ENCODE measurements around the gene ADGRV1.

Gene ADGRV1

GRCh38 chr5:90548069-90548593 is 10.5 kb upstream of the ADGRV1 start:
- DNase-seq (no peak), ATAC-seq (ENCODE audit: insufficient read depth, low read depth) (no peak)
- Histone ChIP-seq H2AFZ (ENCODE audit: low read depth, low read length) (no peak overlapping the region), H3K9ac (ENCODE audit: low read depth, low read length) (no peak overlapping the region), H3K9me3 (ENCODE audit: insufficient read depth, low read length, severe bottlenecking) (no peaks in the 10 kb centered on the region), H3K27me3 (ENCODE audit: insufficient read depth, low read length, poor library complexity) (peaks cover 12% of the 10 kb centered on the region), H3K36me3 (ENCODE audit: insufficient read depth, low read length) (no peaks in the 10 kb centered on the region), H3K4me2 (ENCODE audit: insufficient read depth, low read length) (no peak overlapping the region), H3K4me1 (ENCODE audit: insufficient read depth, low read length) (no peaks in the 10 kb centered on the region), H4K20me1 (ENCODE audit: insufficient read depth, low read length) (no peaks in the 10 kb centered on the region), H3K4me3 (ENCODE audit: low read depth in 1 of 2, low read length in 2 of 2) (no peak overlapping the region), H3K27ac (ENCODE audit: low read length) (no peak overlapping the region), H3K79me2 (ENCODE audit: insufficient read depth, low read length) (no peaks in the 10 kb centered on the region)
- no peak for TF ChIP-seq EZH2 (IDR thresholded peaks at IDR 0.05; ENCODE audit: borderline replicate concordance, low read depth, low read length, severe bottlenecking)
- no peak for TF ChIP-seq CTCF (IDR thresholded peaks at IDR 0.05; ENCODE audit: borderline replicate concordance, extremely low read depth, low read length, poor library complexity, severe bottlenecking)

- no peak overlapping the region for H3K27ac ChIP-seq (ENCODE audit: low read length)
- H3K4me2 ChIP-seq (ENCODE audit: insufficient read depth, low read length), result no peak overlapping the region
- H2AFZ ChIP-seq (ENCODE audit: low read depth, low read length), result no peak overlapping the region
- no peaks in the 10 kb centered on the region for H3K79me2 ChIP-seq (ENCODE audit: insufficient read depth, low read length)
- H3K4me1 ChIP-seq (ENCODE audit: insufficient read depth, low read length), result no peaks in the 10 kb centered on the region
- no peaks in the 10 kb centered on the region for H3K36me3 ChIP-seq (ENCODE audit: insufficient read depth, low read length)
- TF ChIP-seq CTCF (IDR thresholded peaks at IDR 0.05; ENCODE audit: borderline replicate concordance, extremely low read depth, low read length, poor library complexity, severe bottlenecking), result no peak
- no peak overlapping the region for H3K9ac ChIP-seq (ENCODE audit: low read depth, low read length)
- H4K20me1 ChIP-seq (ENCODE audit: insufficient read depth, low read length), result no peaks in the 10 kb centered on the region
- no peak for ATAC-seq (ENCODE audit: insufficient read depth, low read depth)
- no peak for DNase-seq
- H3K27me3 ChIP-seq (ENCODE audit: insufficient read depth, low read length, poor library complexity), result peaks cover 12% of the 10 kb centered on the region
- H3K4me3 ChIP-seq (ENCODE audit: low read depth in 1 of 2, low read length in 2 of 2), result no peak overlapping the region
- H3K9me3 ChIP-seq (ENCODE audit: insufficient read depth, low read length, severe bottlenecking), result no peaks in the 10 kb centered on the region
These were observed 9.4 kb upstream of the ADGRV1 start for GRCh38 chr5:90549223-90549622.

- Histone ChIP-seq H3K9me3 (ENCODE audit: insufficient read depth, low read length, severe bottlenecking) (no peaks in the 10 kb centered on the region), H3K4me1 (ENCODE audit: insufficient read depth, low read length) (no peaks in the 10 kb centered on the region), H3K27ac (ENCODE audit: low read length) (no peak overlapping the region), H2AFZ (ENCODE audit: low read depth, low read length) (no peak overlapping the region), H3K36me3 (ENCODE audit: insufficient read depth, low read length) (no peaks in the 10 kb centered on the region), H4K20me1 (ENCODE audit: insufficient read depth, low read length) (no peaks in the 10 kb centered on the region), H3K4me2 (ENCODE audit: insufficient read depth, low read length) (no peak overlapping the region), H3K4me3 (ENCODE audit: low read depth in 1 of 2, low read length in 2 of 2) (no peak overlapping the region), H3K27me3 (ENCODE audit: insufficient read depth, low read length, poor library complexity) (peaks cover 12% of the 10 kb centered on the region), H3K79me2 (ENCODE audit: insufficient read depth, low read length) (no peaks in the 10 kb centered on the region), H3K9ac (ENCODE audit: low read depth, low read length) (no peak overlapping the region)
- no peak for TF ChIP-seq EZH2 (IDR thresholded peaks at IDR 0.05; ENCODE audit: borderline replicate concordance, low read depth, low read length, severe bottlenecking)
- no peak for TF ChIP-seq CTCF (IDR thresholded peaks at IDR 0.05; ENCODE audit: borderline replicate concordance, extremely low read depth, low read length, poor library complexity, severe bottlenecking)
- DNase-seq, result no peak
- ATAC-seq (ENCODE audit: insufficient read depth, low read depth), result no peak
These were observed 8.8 kb upstream of the ADGRV1 start for GRCh38 chr5:90549729-90550275.

- no peaks in the 10 kb centered on the region for H3K4me1 ChIP-seq (ENCODE audit: insufficient read depth, low read length)
- no peak overlapping the region for H3K9ac ChIP-seq (ENCODE audit: low read depth, low read length)
- ATAC-seq (ENCODE audit: insufficient read depth, low read depth) (no peak), DNase-seq (no peak)
- no peaks in the 10 kb centered on the region for H3K9me3 ChIP-seq (ENCODE audit: insufficient read depth, low read length, severe bottlenecking)
- TF ChIP-seq CTCF (IDR thresholded peaks at IDR 0.05; ENCODE audit: borderline replicate concordance, extremely low read depth, low read length, poor library complexity, severe bottlenecking), result no peak
- TF ChIP-seq EZH2 (IDR thresholded peaks at IDR 0.05; ENCODE audit: borderline replicate concordance, low read depth, low read length, severe bottlenecking), result no peak
- H3K79me2 ChIP-seq (ENCODE audit: insufficient read depth, low read length), result no peaks in the 10 kb centered on the region
- no peak overlapping the region for H3K4me2 ChIP-seq (ENCODE audit: insufficient read depth, low read length)
- no peak overlapping the region for H3K27ac ChIP-seq (ENCODE audit: low read length)
- H3K27me3 ChIP-seq (ENCODE audit: insufficient read depth, low read length, poor library complexity), result peaks cover 8% of the 10 kb centered on the region
- H3K4me3 ChIP-seq (ENCODE audit: low read depth in 1 of 2, low read length in 2 of 2), result no peak overlapping the region
- H4K20me1 ChIP-seq (ENCODE audit: insufficient read depth, low read length), result no peaks in the 10 kb centered on the region
- no peak overlapping the region for H2AFZ ChIP-seq (ENCODE audit: low read depth, low read length)
- H3K36me3 ChIP-seq (ENCODE audit: insufficient read depth, low read length), result no peaks in the 10 kb centered on the region
These were observed 7.6 kb upstream of the ADGRV1 start for GRCh38 chr5:90550963-90551362.

Measured in DND-41 (cell line).